Right lobe of liver (tissue), 4 donors: ENCODE results near the gene DNM3.

Experiments used
- POLR2A ChIP-seq: fragments of 450-650 bp; IDR thresholded peaks from one replicate; pipeline ENCODE4 v1.6.1; 2017; ENCODE audit warnings: antibody characterized with exemption, mild to moderate bottlenecking
- TF ChIP-seq, protein P1 (sequence below), 4 donors: fragments of 200-600 bp in 3 of 4; fragments of 450-650 bp in 1 of 4; IDR thresholded peaks; one replicate each; pipeline versions ENCODE4 v1.5.1 to v1.8.0; 2016 to 2022; ENCODE audit warnings: antibody characterized with exemption in 4 of 4, mild to moderate bottlenecking in 2 of 4
- donor health status: DM: no; HTN: no; CAD: no.
- donor health status: DM: no; HTN: no; CAD: no.
- donor health status: DM: no; HTN: yes; CAD: no.

GRCh38 chr1:172125812-172126430 lies 284.6 kb downstream of the DNM3 start:
- TF ChIP-seq, protein P1, sequence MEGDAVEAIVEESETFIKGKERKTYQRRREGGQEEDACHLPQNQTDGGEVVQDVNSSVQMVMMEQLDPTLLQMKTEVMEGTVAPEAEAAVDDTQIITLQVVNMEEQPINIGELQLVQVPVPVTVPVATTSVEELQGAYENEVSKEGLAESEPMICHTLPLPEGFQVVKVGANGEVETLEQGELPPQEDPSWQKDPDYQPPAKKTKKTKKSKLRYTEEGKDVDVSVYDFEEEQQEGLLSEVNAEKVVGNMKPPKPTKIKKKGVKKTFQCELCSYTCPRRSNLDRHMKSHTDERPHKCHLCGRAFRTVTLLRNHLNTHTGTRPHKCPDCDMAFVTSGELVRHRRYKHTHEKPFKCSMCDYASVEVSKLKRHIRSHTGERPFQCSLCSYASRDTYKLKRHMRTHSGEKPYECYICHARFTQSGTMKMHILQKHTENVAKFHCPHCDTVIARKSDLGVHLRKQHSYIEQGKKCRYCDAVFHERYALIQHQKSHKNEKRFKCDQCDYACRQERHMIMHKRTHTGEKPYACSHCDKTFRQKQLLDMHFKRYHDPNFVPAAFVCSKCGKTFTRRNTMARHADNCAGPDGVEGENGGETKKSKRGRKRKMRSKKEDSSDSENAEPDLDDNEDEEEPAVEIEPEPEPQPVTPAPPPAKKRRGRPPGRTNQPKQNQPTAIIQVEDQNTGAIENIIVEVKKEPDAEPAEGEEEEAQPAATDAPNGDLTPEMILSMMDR (IDR thresholded peaks at IDR 0.05), result no peak
- no peak for TF ChIP-seq POLR2A
